HUES6 (cell line): ENCODE measurements around the gene EFCAB9.
"Not testable (repeated sequence)": the region's sequence is repeated elsewhere in the genome, so short reads cannot be mapped to it uniquely, and the experiment has no call there.

ENCODE experiments used
- H3K27ac ChIP-seq: 2 replicates; pipeline ENCODE4 v1.7.0; 2013; ENCODE audit warnings: low read depth, mild to moderate bottlenecking, low read length, inconsistent platforms
- H3K27me3 ChIP-seq: 2 replicates; pipeline ENCODE4 v1.6.1; 2013; ENCODE audit warnings: low read length; ENCODE audit not compliant: control insufficient read depth, insufficient read depth
- H3K36me3 ChIP-seq: 2 replicates; pipeline ENCODE4 v1.6.1; 2013; ENCODE audit warnings: low read length; ENCODE audit not compliant: control insufficient read depth, insufficient read depth
- H3K4me1 ChIP-seq: 2 replicates; pipeline ENCODE4 v1.6.1; 2013; ENCODE audit warnings: low read length; ENCODE audit not compliant: control insufficient read depth, insufficient read depth
- H3K4me3 ChIP-seq: 2 replicates; pipeline ENCODE4 v1.5.1; 2013; ENCODE audit warnings: low read depth, low read length
- H3K9ac ChIP-seq: one replicate; pipeline ENCODE4 v1.6.1; 2013; ENCODE audit warnings: mild to moderate bottlenecking, low read length
- H3K9me3 ChIP-seq: 2 replicates; pipeline ENCODE4 v1.6.1; 2013; ENCODE audit warnings: low read depth, low read length; ENCODE audit not compliant: control insufficient read depth, insufficient read depth

EFCAB9 gene

DNA sequence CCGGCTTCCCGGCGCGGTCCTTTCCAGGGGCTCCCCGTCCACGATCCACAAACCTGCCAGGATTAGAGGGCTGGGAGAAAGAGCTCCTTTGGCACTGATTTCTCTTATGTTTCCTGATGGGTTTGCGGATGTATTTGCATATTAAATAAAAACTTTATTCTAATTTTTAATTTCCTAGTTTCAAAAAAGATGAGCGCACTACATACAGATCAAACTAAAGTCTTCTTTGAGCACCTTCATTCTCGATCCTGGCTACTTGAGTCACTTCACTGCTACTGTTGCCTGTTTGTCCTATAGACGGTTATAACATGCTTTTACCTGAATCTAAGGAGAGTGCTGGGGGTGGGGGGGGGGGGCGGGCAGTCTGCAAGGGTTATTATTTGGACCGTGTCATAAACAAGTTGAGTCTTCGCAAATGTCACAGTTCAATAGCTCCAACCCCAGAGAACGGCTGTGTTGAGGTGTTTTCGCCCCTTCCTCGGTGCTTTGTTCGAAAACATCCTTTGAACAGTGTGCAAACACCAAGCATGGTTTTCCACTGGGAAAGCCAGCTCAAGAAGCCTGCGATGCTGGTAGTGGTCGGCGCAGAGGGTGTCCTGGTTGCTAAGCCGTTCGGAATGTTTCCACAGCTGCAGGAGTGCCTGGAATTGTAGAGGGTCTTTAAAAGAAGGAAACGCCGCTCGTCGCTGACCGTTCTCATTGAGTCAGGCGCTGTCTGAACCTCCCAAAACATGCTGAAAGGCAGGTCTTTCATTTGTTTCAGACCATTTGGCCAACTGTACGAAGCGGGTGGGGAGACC, 4.9 kb upstream of the EFCAB9 start:
- Histone ChIP-seq H3K4me1 (peaks cover 16% of the 10 kb centered on the region), H3K9me3 (no peaks in the 10 kb centered on the region), H3K36me3 (no peaks in the 10 kb centered on the region), H3K9ac (peak overlapping the region; percentile 44), H3K27me3 (no peaks in the 10 kb centered on the region), H3K27ac (no peak overlapping the region), H3K4me3 (peak overlapping the region; percentile 94)

DNA sequence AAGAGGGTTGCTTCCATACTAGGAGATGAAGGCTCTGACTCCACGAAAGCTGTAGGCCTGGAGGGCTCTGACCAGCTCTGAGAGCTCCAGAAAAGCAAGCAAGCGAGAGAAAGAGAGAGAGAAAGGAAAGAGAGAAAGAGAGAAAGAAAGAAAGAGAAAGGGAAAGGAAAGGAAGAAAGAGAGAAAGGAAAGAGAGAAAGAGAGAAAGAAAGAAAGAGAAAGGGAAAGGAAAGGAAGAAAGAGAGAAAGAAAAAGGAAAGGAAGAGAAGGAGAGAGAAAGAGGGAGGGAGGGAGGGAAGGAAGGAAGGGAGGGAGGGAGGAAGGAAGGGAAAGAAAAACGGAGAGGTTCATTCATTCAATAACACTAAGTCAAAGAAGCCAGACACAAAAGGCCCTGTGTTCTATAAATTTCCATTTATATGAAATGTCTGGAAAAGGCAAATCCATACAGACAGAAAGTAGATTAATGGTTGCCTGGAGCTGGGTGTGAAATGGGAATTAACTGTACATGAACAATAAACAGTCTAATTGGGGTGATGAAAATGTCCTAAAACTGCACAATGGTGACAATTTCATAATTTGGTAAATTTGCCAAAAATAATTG, 4.2 kb upstream of the EFCAB9 start:
- no peaks in the 10 kb centered on the region for H3K9me3 ChIP-seq
- peak overlapping the region; percentile 44 for H3K9ac ChIP-seq
- H3K4me3 ChIP-seq, result peak overlapping the region; percentile 94
- peaks cover 13% of the 10 kb centered on the region for H3K4me1 ChIP-seq
- no peak overlapping the region for H3K27ac ChIP-seq
- no peaks in the 10 kb centered on the region for H3K27me3 ChIP-seq
- no peaks in the 10 kb centered on the region for H3K36me3 ChIP-seq

DNA sequence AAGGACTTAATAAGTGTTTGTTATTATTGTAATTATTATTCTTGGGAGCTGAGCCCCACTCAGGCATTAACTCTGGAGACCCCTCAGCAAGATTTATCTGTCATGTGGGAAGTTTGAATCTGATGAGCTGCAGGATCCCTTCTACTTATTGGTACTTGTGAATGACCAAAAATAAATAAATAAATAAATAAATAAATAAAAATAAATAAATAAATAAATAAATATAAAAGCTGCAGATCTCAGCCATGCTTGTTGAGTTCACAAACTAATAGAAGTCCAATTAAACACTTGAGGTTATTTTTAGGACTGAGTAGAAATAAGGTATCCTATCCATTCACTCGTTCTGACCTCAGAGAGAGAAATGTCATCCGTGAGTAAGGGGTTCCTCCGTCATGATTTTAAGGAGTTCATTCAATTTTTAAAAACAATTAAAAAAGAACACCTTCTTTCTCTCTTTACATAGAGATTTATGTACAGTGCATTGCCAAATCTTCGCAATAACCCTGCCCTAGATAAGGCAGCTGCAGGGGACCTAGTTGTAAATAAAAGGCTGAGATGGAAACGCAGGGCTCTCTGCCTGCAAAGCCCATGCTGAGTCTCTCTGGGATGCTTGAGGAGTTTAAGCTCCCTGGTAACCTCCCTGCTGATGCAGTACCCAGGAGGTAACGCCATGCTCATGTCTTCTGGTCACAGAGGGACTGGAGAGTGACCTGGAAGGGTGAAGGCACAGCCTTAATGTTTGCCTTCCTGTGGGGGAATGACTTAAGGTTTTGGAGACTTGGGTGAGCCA, 1.2 kb downstream of the EFCAB9 start:
- no peaks in the 10 kb centered on the region for H3K27me3 ChIP-seq

DNA sequence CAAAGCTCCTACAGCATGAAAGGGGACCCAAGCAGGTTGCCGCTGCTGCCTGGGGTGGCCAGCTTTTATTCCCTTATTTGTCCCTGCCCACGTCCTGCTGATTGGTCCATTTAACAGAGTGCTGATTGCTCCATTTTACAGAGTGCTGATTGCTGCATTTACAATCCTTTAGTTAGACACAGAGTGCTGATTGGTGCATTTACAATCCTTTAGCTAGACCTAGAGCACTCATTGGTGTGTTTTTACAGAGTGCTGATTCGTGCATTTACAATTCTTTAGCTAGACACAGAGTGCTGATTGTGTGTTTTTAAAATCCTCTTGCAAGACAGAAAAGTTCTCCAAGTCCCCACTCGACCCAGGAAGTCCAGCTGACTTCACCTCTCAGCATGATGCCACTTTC, 3.8 kb downstream of the EFCAB9 start:
- not testable (repeated sequence) for H3K36me3 ChIP-seq, H3K27me3 ChIP-seq, H3K4me1 ChIP-seq, H3K4me3 ChIP-seq, H3K9ac ChIP-seq, H3K9me3 ChIP-seq, H3K27ac ChIP-seq

More for the DNA sequence above, 1.2 kb downstream of the EFCAB9 start:
- H3K4me1 ChIP-seq, result no peaks in the 10 kb centered on the region
- H3K9me3 ChIP-seq, result 0 out of 2 replicates have a peak, but pooled peaks cover 3% of the 10 kb centered on the region
- H3K4me3 ChIP-seq, result no peak overlapping the region
- no peaks in the 10 kb centered on the region for H3K36me3 ChIP-seq
- H3K9ac ChIP-seq, result no peak overlapping the region
- H3K27ac ChIP-seq, result no peak overlapping the region

DNA sequence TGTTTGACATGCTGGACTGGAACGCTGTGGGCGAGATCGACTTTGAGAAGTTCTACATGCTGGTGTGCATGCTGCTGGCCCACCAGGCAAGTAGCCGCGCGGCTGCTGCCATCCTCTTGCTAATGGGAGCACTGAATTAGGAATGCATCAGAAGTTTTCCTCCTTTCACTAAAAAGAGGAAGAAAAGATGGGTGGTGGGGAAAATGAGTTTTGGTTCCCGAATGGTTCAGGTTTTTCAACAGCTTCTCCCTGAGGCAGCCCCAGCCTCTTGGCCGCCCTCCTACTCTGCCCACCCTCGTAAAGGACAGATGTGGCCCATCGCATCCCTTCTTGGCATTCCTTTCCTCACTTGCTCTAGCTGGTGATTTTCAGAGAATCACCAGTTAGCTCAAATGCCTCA, 5.5 kb downstream of the EFCAB9 start:
- H3K36me3 ChIP-seq, result no peaks in the 10 kb centered on the region
- no peaks in the 10 kb centered on the region for H3K27me3 ChIP-seq
- no peaks in the 10 kb centered on the region for H3K4me1 ChIP-seq
- no peak overlapping the region for H3K4me3 ChIP-seq
- no peak overlapping the region for H3K27ac ChIP-seq
- H3K9ac ChIP-seq, result no peak overlapping the region
- H3K9me3 ChIP-seq, result 0 out of 2 replicates have a peak, but pooled peaks cover 3% of the 10 kb centered on the region

DNA sequence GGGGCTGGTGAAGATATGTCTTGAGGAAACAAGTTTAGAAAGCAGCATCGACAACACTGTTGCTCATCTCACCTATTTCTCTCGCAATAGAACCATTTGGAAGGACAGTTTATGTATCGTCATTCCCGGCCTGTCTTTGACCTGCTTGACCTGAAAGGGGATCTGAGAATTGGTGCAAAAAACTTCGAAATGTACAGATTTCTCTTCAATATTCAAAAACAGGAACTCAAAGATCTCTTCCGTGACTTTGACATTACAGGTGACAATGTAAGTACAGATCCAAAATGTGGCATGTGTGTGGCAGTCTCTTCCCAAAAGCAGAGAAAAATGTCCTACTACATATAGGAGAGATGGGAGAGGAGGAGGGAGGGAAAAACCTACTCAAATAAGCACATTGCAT, 6.5 kb downstream of the EFCAB9 start:
- no peak overlapping the region for H3K4me3 ChIP-seq
- H3K36me3 ChIP-seq, result no peaks in the 10 kb centered on the region
- no peak overlapping the region for H3K27ac ChIP-seq
- H3K9me3 ChIP-seq, result 0 out of 2 replicates have a peak, but pooled peaks cover 3% of the 10 kb centered on the region
- H3K9ac ChIP-seq, result no peak overlapping the region
- H3K4me1 ChIP-seq, result no peaks in the 10 kb centered on the region
- H3K27me3 ChIP-seq, result no peaks in the 10 kb centered on the region

DNA sequence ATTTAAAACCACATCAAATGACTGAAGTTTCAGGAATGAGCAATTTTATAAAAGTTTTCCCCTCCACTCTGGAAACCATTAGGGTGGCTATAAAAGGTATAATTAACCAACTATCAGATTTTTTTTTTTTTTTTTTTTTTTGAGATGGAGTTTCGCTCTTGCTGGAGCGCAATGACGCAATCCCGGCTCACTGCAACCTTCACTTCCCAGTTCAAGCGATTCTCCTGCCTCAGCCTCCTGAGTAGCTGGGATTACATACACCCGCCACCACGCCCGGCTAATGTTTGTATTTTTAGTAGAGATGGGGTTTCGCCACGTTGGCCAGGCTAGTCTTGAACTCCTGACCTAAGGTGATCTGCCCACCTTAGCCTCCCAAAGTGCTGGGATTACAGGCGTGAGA, 12.0 kb downstream of the EFCAB9 start:
- H3K27me3 ChIP-seq, H3K4me3 ChIP-seq, H3K4me1 ChIP-seq, H3K9ac ChIP-seq, H3K27ac ChIP-seq, H3K36me3 ChIP-seq, H3K9me3 ChIP-seq: not testable (repeated sequence)

DNA sequence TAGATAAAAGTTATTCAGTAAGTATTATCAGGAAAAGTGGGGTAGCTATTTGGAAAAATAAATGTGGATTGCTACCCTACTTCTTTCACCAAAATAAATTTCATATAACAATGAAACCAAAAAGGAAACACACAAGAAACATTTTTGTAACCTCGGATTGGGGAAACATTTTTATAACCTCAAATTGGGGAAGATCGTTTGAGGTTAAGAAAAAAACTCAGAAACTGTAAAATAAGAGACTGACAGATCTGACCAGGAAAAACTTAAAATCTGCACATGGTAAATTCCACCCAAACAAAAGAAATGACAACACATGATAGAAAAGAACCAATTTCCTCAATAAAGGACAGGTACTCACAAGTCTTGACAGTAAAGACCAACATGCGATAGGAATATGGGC, 13.5 kb downstream of the EFCAB9 start:
- H3K4me3 ChIP-seq, result no peak overlapping the region
- H3K27me3 ChIP-seq, result no peaks in the 10 kb centered on the region
- no peaks in the 10 kb centered on the region for H3K9me3 ChIP-seq
- no peak overlapping the region for H3K9ac ChIP-seq
- no peak overlapping the region for H3K27ac ChIP-seq
- H3K36me3 ChIP-seq, result peaks cover 25% of the 10 kb centered on the region
- H3K4me1 ChIP-seq, result no peaks in the 10 kb centered on the region

DNA sequence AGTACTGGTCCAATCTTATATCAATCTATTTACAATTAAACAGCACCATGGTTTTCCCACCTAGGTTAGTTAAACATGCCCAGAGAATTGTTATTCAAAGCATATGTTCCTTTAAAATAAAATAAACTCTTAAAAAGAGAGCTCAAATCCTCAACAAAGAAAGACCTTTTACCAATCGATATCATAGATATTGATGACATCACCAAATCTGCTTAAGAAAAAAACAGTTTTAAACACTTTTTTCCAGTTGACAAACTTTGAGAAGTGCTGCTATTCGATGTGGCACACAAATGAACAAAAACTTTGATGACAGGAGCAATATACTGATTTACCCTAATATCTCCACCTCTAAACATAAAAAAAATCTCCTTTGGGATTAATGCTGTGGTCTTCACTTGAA, 15.7 kb downstream of the EFCAB9 start:
- Histone ChIP-seq H3K27ac (no peak overlapping the region), H3K9ac (no peak overlapping the region), H3K4me3 (no peak overlapping the region), H3K4me1 (no peaks in the 10 kb centered on the region), H3K9me3 (no peaks in the 10 kb centered on the region), H3K27me3 (no peaks in the 10 kb centered on the region), H3K36me3 (peaks cover 42% of the 10 kb centered on the region)

DNA sequence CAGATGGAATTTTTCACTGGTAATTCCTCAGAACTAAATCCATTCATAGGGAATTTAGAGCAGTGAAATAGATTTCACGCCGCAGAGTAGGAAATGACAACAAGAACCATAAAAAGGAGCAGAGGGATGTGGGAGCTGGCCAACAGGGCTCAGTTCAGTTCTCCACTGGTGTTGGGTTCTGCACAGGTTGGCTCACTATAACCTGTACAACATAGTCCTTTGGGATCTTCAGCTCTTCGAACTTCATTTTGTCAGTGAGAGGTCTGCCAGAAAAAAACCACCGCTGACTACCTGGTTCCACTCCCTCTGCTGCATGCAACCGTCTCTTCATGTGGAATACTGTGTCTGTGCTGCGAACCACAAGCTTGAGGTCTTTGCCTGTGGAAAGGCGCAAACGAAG, 17.7 kb downstream of the EFCAB9 start:
- Histone ChIP-seq H3K27ac (no peak overlapping the region), H3K9me3 (no peaks in the 10 kb centered on the region), H3K27me3 (no peaks in the 10 kb centered on the region), H3K9ac (no peak overlapping the region), H3K4me3 (no peak overlapping the region), H3K36me3 (peaks cover 48% of the 10 kb centered on the region), H3K4me1 (no peaks in the 10 kb centered on the region)

DNA sequence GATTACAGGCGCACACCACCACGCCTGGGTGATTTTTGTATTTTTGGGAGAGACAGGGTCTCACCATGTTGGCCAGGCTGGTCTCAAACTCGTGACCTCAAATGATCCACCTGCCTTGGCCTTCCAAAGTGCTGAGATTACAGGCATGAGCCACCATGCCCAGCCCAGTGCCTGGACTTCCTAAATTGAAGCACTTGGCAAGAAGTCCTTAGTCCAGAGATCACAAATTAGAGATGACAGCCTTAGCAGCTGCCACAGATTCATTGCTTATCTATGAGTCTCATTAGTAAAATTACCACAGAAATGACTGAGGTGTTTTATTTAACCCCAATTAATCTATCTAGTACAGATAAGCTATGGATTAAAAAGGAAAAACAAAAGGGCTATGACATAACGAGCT, 19.2 kb downstream of the EFCAB9 start:
- Histone ChIP-seq H3K27ac (no peak overlapping the region), H3K27me3 (no peaks in the 10 kb centered on the region), H3K36me3 (peaks cover 51% of the 10 kb centered on the region), H3K9me3 (no peaks in the 10 kb centered on the region), H3K9ac (no peak overlapping the region), H3K4me1 (no peaks in the 10 kb centered on the region), H3K4me3 (no peak overlapping the region)
